ENCODE data around the gene BAZ2B.

The BAZ2B gene

DNA sequence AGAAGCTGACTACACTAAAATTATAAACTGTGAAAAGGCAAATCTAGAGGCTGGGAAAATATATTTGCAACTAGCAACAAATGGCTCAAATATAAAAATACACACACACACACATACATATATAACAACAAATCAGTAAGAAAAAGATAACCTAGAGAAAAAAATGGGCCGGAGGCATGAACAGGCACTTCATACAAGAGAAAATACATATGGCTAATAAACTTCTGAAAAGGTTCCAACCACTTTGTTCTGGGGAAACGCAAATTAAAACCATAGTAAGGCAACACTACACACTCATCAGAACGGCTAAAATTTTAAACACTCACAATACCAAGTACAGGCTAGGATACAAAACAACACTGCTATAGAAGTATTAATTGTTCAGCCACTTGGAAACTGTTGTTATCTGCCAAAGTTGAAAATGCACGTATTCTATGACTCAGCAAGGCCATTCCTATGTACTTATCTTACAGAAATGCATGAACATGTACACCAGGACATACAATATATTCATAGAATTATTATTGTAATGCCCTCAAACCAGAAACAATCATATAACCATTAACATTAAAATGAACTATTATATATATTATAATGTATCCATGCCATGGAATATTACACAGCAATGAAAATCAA, 345.5 kb downstream of the BAZ2B start:
- DNase-seq (ENCODE audit: extremely low read depth in 1 of 2, low read depth in 1 of 2), result no peak
